Psoas muscle (tissue), 8 donors: ENCODE results near the gene LAMA3. TPM values are rescaled to one million over a fixed set of nuclear protein-coding genes. Genes with fewer than 3 reads are reported as not detected.

Experiments used
- ATAC-seq, 4 donors: fragments of 200-7000 bp; cut with Tn5 transposase; one replicate each; pipeline ENCODE4 v1.9.1; 2020; ENCODE audit warnings: moderate library complexity in 3 of 4, mild to moderate bottlenecking in 2 of 4
- DNase-seq, 2 donors: peaks; one replicate each; pipeline ENCODE4 v3.0.0-alpha.2; 2020
- H3K27ac ChIP-seq: fragments of 200-600 bp; one replicate; pipeline ENCODE4 v1.8.0; 2022
- H3K27me3 ChIP-seq, 3 donors: fragments of 200-600 bp in 1 of 3; one replicate each; pipeline versions ENCODE4 v1.6.1 to v1.8.0; 2013 to 2022; ENCODE audit warnings: low read length in 2 of 3, mild to moderate bottlenecking in 2 of 3, moderate library complexity in 1 of 3; ENCODE audit not compliant: insufficient read depth in 3 of 3
- H3K36me3 ChIP-seq, 2 donors: fragments of 200-600 bp in 1 of 2; one replicate each; pipeline versions ENCODE4 v1.6.1 to v1.8.0; 2013 to 2022; ENCODE audit warnings: low read depth in 1 of 2, mild to moderate bottlenecking in 1 of 2, moderate library complexity in 1 of 2; ENCODE audit not compliant: insufficient read depth in 1 of 2
- H3K4me1 ChIP-seq: fragments of 200-600 bp; one replicate; pipeline ENCODE4 v1.8.0; 2022
- H3K4me3 ChIP-seq: fragments of 200-600 bp; one replicate; pipeline ENCODE4 v1.8.0; 2022; ENCODE audit warnings: mild to moderate bottlenecking
- H3K9me3 ChIP-seq: fragments of 200-600 bp; one replicate; pipeline ENCODE4 v1.8.0; 2022
- CTCF ChIP-seq: fragments of 200-600 bp; IDR thresholded peaks from one replicate; pipeline ENCODE4 v1.8.0; 2022; ENCODE audit warnings: antibody characterized with exemption
- WGBS, 3 donors: extraction: QIAGEN DNeasy Blood & Tissue Kit; methylation state at CpG; one replicate each; pipeline versions ENCODE4 v1.1.6 to v1.1.7; 2013; 5-methylcytosine and 5-hydroxymethylcytosine counted together
- intact Hi-C, 2 donors: fragments of 100-400 bp; cut with DNase I; formaldehyde crosslinking; loops; one replicate each; pipeline versions ENCODE4 v1.11.0 to v1.14.2; 2022
- polyA plus RNA-seq, 3 donors: library from polyadenylated mRNA; stranded (reverse); fragments of 200-250 nt; gene quantifications; one replicate each; pipeline ENCODE4 v1.2.3, GENCODE V29; 2013
- total RNA-seq, 4 donors: library from RNA; stranded (reverse); fragmentation: NEBNext Ultra II Directional in 2 of 4; extraction: Animal tissue kit (Norgen Biotek cat#: 25700) in 2 of 4; gene quantifications; one replicate each; pipeline versions ENCODE4 v1.2.1 to v1.2.4, GENCODE V29; 2021 to 2023
- donor health status: healthy with polysubstance abuse.
- donor health status: DM: no; HTN: no; CAD: no; lungs with moderate emphysema.
- donor health status: Bipolar disorder and iron deficiency.
- donor health status: healthy.
- donor health status: DM: yes; HTN: yes; CAD: no.
- donor health status: DM: no; HTN: no; CAD: no.
- donor health status: DM: no; HTN: no; CAD: no.
- donor health status: DM: yes; HTN: yes; CAD: no.

The LAMA3 gene
- total and polyA plus RNA-seq, 7 donors = 0.49 to 4.2 (median 1.8) TPM

GRCh38 chr18:23908827-23909226 is 219.6 kb downstream of the LAMA3 start:
- Histone ChIP-seq H3K27me3 (no peaks in the 10 kb centered on the region), H3K36me3 (peaks cover 0 to 4% of the 10 kb centered on the region in 2 donors), H3K9me3 (no peaks in the 10 kb centered on the region), H3K27ac (no peak overlapping the region), H3K4me3 (no peak overlapping the region), H3K4me1 (no peaks in the 10 kb centered on the region)
- intact Hi-C loops = no loop called here
- TF ChIP-seq CTCF = no peak
- WGBS, 3 donors = 94 to 99% (median 98%) methylated on average over 3 of the region's 3 CpGs
- ATAC-seq (no peak), DNase-seq (no peak)

DNA sequence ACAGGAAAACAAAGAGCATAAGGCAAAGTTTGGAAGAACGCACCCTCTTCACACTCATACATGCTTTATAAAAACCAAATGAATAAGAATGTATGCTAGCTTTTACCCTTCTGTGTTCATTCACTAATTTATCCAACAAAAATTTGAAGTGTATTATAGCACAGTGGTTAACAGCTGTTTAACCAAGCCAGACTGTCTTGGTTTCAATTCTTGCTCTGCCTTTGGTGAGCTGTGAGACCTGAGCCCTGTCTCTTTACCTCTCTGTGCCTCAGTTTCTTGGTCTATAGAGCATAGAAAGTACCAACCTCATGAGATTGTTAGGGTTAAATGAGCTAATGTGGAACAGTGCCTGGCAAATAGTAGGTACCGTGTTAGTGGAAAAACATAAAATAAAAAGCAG is 220.8 kb downstream of the LAMA3 start:
- Histone ChIP-seq H3K4me1 (no peaks in the 10 kb centered on the region), H3K9me3 (no peaks in the 10 kb centered on the region), H3K4me3 (no peak overlapping the region), H3K36me3 (peaks cover 0 to 4% of the 10 kb centered on the region in 2 donors), H3K27me3 (no peaks in the 10 kb centered on the region), H3K27ac (no peak overlapping the region)
- intact Hi-C loops = loop anchor here (10.0 kb wide), 2 partner anchors 85 to 285 kb away; no protein-coding TSS in a partner anchor
- WGBS, 3 donors = 39 to 45% (median 44%) methylated on average over 2 of the region's 2 CpGs
- TF ChIP-seq CTCF = no peak
- ATAC-seq (no peak), DNase-seq (no peak)

DNA sequence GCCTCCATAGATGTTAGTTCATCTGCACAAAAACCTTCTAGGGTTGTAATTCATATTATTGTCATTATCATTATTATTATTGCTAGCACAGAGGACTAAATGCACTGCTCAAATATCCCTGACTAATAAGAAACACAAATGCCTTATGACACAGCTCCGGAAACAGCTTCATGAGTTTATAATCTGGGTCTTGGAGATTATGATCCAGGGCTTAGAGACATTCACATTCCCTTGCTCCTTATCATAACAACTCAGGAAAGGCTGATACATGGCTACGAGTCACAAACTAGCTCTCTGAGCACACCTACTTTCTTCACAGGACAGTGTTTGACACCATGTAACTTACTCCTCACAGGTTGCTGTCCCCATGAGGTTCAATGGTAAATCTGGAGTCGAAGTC is 223.1 kb downstream of the LAMA3 start:
- TF ChIP-seq CTCF = no peak
- H3K36me3 ChIP-seq = peaks cover 0 to 4% of the 10 kb centered on the region in 2 donors
- WGBS, 3 donors = 83 to 89% (median 89%) methylated on average over 3 of the region's 3 CpGs
- DNase-seq = no peak
- H3K4me3 ChIP-seq = no peak overlapping the region
- intact Hi-C loops = loop anchor here (10.0 kb wide), 2 partner anchors 88 to 288 kb away; no protein-coding TSS in a partner anchor
- H3K4me1 ChIP-seq = no peaks in the 10 kb centered on the region
- no peak for ATAC-seq
- H3K27ac ChIP-seq = no peak overlapping the region
- no peaks in the 10 kb centered on the region for H3K27me3 ChIP-seq
- no peaks in the 10 kb centered on the region for H3K9me3 ChIP-seq

- no peak for TF ChIP-seq CTCF
- Histone ChIP-seq H3K27me3 (no peaks in the 10 kb centered on the region), H3K36me3 (peaks cover 0 to 4% of the 10 kb centered on the region in 2 donors), H3K27ac (no peak overlapping the region), H3K4me1 (no peaks in the 10 kb centered on the region), H3K4me3 (no peak overlapping the region), H3K9me3 (no peaks in the 10 kb centered on the region)
- 64 to 78% (median 68%) methylated on average over 4 of the region's 4 CpGs for WGBS, 3 donors
- DNase-seq (no peak), ATAC-seq (no peak)
- intact Hi-C loops = loop anchor here (10.0 kb wide), 2 partner anchors 92 to 292 kb away; no protein-coding TSS in a partner anchor
Measured at GRCh38 chr18:23916338-23916737, 227.1 kb downstream of the LAMA3 start.
